ENCODE results near the gene MED4. TPM values are rescaled to one million over a fixed set of nuclear protein-coding genes. Genes with fewer than 3 reads are reported as not detected.
A peak's percentile ranks its signal among the peaks of the same experiment; 100 is the strongest.

The MED4 gene
- total and polyA plus RNA-seq, 5 donors = 40.2 to 56.2 (median 49.5) TPM

GRCh38 chr13:48037346-48038173 lies 57.3 kb downstream of the MED4 start, which contains the start of gene NUDT15:
NUDT15 (plus strand) TSS chr13:48037726; CDS start chr13:48037747, 21 bp downstream.
- Histone ChIP-seq H3K4me3 (ENCODE audit: low read length) (peak within 1 kb of the TSS; percentile 57), H3K27ac (ENCODE audit: low read length) (peak within 1 kb of the TSS; percentile 95), H3K4me1 (ENCODE audit: control insufficient read depth, insufficient read depth, low read length) (no peaks in the 10 kb centered on the region), H3K9me3 (ENCODE audit: control insufficient read depth, low read length) (no peaks in the 10 kb centered on the region), H3K27me3 (ENCODE audit: control insufficient read depth, insufficient read depth) (no peaks in the 10 kb centered on the region)
- intact Hi-C loops (cut with DNase I) = no loop called here
- ATAC-seq (peak; percentile 99), DNase-seq (peak; percentile 96 to 98 (median 98))
- WGBS = under 1% methylated on average over 82 of the region's 82 CpGs

- 73% methylated on average over 2 of the region's 2 CpGs for WGBS
- no peak overlapping the region for H3K27ac ChIP-seq (ENCODE audit: low read length)
- ATAC-seq (no peak), DNase-seq (no peak)
- no peaks in the 10 kb centered on the region for H3K4me1 ChIP-seq (ENCODE audit: control insufficient read depth, insufficient read depth, low read length)
- H3K9me3 ChIP-seq (ENCODE audit: control insufficient read depth, low read length) = no peaks in the 10 kb centered on the region
- no peaks in the 10 kb centered on the region for H3K27me3 ChIP-seq (ENCODE audit: control insufficient read depth, insufficient read depth)
- no peak overlapping the region for H3K4me3 ChIP-seq (ENCODE audit: low read length)
- intact Hi-C loops (cut with DNase I) = no loop called here
Measured at GRCh38 chr13:48029859-48030258, 65.0 kb downstream of the MED4 start.

- DNase-seq (no peak), ATAC-seq (no peak)
- H3K9me3 ChIP-seq (ENCODE audit: control insufficient read depth, low read length) = no peaks in the 10 kb centered on the region
- no peak overlapping the region for H3K27ac ChIP-seq (ENCODE audit: low read length)
- H3K4me3 ChIP-seq (ENCODE audit: low read length) = no peak overlapping the region
- intact Hi-C loops (cut with DNase I) = no loop called here
- no peaks in the 10 kb centered on the region for H3K4me1 ChIP-seq (ENCODE audit: control insufficient read depth, insufficient read depth, low read length)
- no peaks in the 10 kb centered on the region for H3K27me3 ChIP-seq (ENCODE audit: control insufficient read depth, insufficient read depth)
Measured at GRCh38 chr13:48028066-48028465, 66.8 kb downstream of the MED4 start.

Other genes starting within 250 kb of the MED4 start
- gene SUCLA2, start 93.8 kb downstream of the MED4 start, total RNA-seq = 100 to 1,000 TPM in 1 of 4 donors, 10 to 100 TPM in 3; 84.6 to 103 (median 95.2) TPM
- gene SUCLA2, start 93.8 kb downstream of the MED4 start, polyA plus RNA-seq = 74.6 TPM
- gene NUDT15, start 57.4 kb downstream of the MED4 start, total RNA-seq = 10 to 100 TPM in 1 of 4 donors, 1 to 10 TPM in 3; 8.0 to 10.6 (median 9.1) TPM
- gene NUDT15, start 57.4 kb downstream of the MED4 start, polyA plus RNA-seq = 13.6 TPM
- 100 to 1,000 TPM; 585 to 643 (median 613) TPM for gene ITM2B, start 138.1 kb upstream of the MED4 start, total RNA-seq
- 633 TPM for gene ITM2B, start 138.1 kb upstream of the MED4 start, polyA plus RNA-seq
- 10 to 100 TPM; 21.8 to 29.0 (median 27.3) TPM for gene RB1, start 208.6 kb upstream of the MED4 start, total RNA-seq
- gene RB1, start 208.6 kb upstream of the MED4 start, polyA plus RNA-seq = 12.3 TPM

Measured in right cardiac atrium (tissue), 5 donors.